Skeletal muscle satellite cell (primary cell): ENCODE results near the gene CDC45.
"Not testable (repeated sequence)": the region's sequence is repeated elsewhere in the genome, so short reads cannot be mapped to it uniquely, and the experiment has no call there.

Experiments
- H3K27me3 ChIP-seq: 2 replicates; pipeline ENCODE4 v1.7.0; 2013; ENCODE audit warnings: low read length; ENCODE audit not compliant: control insufficient read depth, insufficient read depth
- H3K36me3 ChIP-seq: 2 replicates; pipeline ENCODE4 v1.7.0; 2013; ENCODE audit warnings: mild to moderate bottlenecking, control low read depth, low read length; ENCODE audit not compliant: insufficient read depth
- H3K4me1 ChIP-seq: 2 replicates; pipeline ENCODE4 v1.7.0; 2013; ENCODE audit warnings: low read length; ENCODE audit not compliant: control insufficient read depth, insufficient read depth
- H3K4me2 ChIP-seq: 2 replicates; pipeline ENCODE4 v1.7.0; 2013; ENCODE audit warnings: mild to moderate bottlenecking, low read length
- H3K4me3 ChIP-seq: 2 replicates; pipeline ENCODE4 v1.7.0; 2013; ENCODE audit warnings: low read length
- H3K9ac ChIP-seq: 2 replicates; pipeline ENCODE4 v1.7.0; 2013; ENCODE audit warnings: mild to moderate bottlenecking, low read depth, low read length, moderate library complexity
- H3K9me3 ChIP-seq: replicated peaks from 2 replicates; pipeline ENCODE4 v1.7.0; 2013; ENCODE audit warnings: mild to moderate bottlenecking, control low read depth, low read length

The CDC45 gene

GRCh38 chr22:19529811-19530210, 50.1 kb downstream of the CDC45 start:
- Histone ChIP-seq H3K4me1 (peaks cover 8% of the 10 kb centered on the region), H3K27me3 (peaks cover 15% of the 10 kb centered on the region), H3K36me3 (no peaks in the 10 kb centered on the region), H3K9ac (no peak overlapping the region), H3K4me3 (no peak overlapping the region), H3K9me3 (no peaks in the 10 kb centered on the region), H3K4me2 (no peak overlapping the region)

- no peaks in the 10 kb centered on the region for H3K36me3 ChIP-seq
- H3K4me3 ChIP-seq = no peak overlapping the region
- peaks cover 11% of the 10 kb centered on the region for H3K27me3 ChIP-seq
- peaks cover 8% of the 10 kb centered on the region for H3K4me1 ChIP-seq
- no peaks in the 10 kb centered on the region for H3K9me3 ChIP-seq
- no peak overlapping the region for H3K4me2 ChIP-seq
- H3K9ac ChIP-seq = no peak overlapping the region
Measured at GRCh38 chr22:19530751-19531150, 51.0 kb downstream of the CDC45 start.

- H3K36me3 ChIP-seq, H3K9me3 ChIP-seq, H3K4me1 ChIP-seq: not testable (repeated sequence)
Measured at GRCh38 chr22:19531327-19531726, 51.6 kb downstream of the CDC45 start.

GRCh38 chr22:19533049-19533626, 53.4 kb downstream of the CDC45 start:
- H3K27me3 ChIP-seq = peaks cover 11% of the 10 kb centered on the region
- no peak overlapping the region for H3K9ac ChIP-seq
- peaks cover under 1% of the 10 kb centered on the region for H3K4me1 ChIP-seq
- no peak overlapping the region for H3K4me2 ChIP-seq
- no peaks in the 10 kb centered on the region for H3K36me3 ChIP-seq
- H3K4me3 ChIP-seq = no peak overlapping the region
- no peaks in the 10 kb centered on the region for H3K9me3 ChIP-seq

More at GRCh38 chr22:19531327-19531726, 51.6 kb downstream of the CDC45 start:
- not testable (repeated sequence) for H3K4me2 ChIP-seq, H3K4me3 ChIP-seq, H3K9ac ChIP-seq
- H3K27me3 ChIP-seq = peaks cover 11% of the 10 kb centered on the region

GRCh38 chr22:19533857-19534256, 54.1 kb downstream of the CDC45 start:
- Histone ChIP-seq H3K27me3 (peaks cover 11% of the 10 kb centered on the region), H3K9me3 (no peaks in the 10 kb centered on the region), H3K4me1 (no peaks in the 10 kb centered on the region), H3K4me3 (no peak overlapping the region), H3K36me3 (no peaks in the 10 kb centered on the region), H3K4me2 (no peak overlapping the region), H3K9ac (no peak overlapping the region)

GRCh38 chr22:19535001-19535400, 55.3 kb downstream of the CDC45 start:
- peaks cover 11% of the 10 kb centered on the region for H3K27me3 ChIP-seq
- no peaks in the 10 kb centered on the region for H3K4me1 ChIP-seq
- H3K9me3 ChIP-seq = no peaks in the 10 kb centered on the region
- no peak overlapping the region for H3K4me2 ChIP-seq
- no peak overlapping the region for H3K9ac ChIP-seq
- no peaks in the 10 kb centered on the region for H3K36me3 ChIP-seq
- no peak overlapping the region for H3K4me3 ChIP-seq

- no peak overlapping the region for H3K4me2 ChIP-seq
- H3K27me3 ChIP-seq = peaks cover 6% of the 10 kb centered on the region
- no peak overlapping the region for H3K9ac ChIP-seq
- H3K4me1 ChIP-seq = no peaks in the 10 kb centered on the region
- no peak overlapping the region for H3K4me3 ChIP-seq
- H3K9me3 ChIP-seq = no peaks in the 10 kb centered on the region
- no peaks in the 10 kb centered on the region for H3K36me3 ChIP-seq
Measured at GRCh38 chr22:19536564-19536963, 56.8 kb downstream of the CDC45 start.

GRCh38 chr22:19537941-19538488, 58.3 kb downstream of the CDC45 start:
- no peaks in the 10 kb centered on the region for H3K4me1 ChIP-seq
- no peak overlapping the region for H3K4me2 ChIP-seq
- H3K4me3 ChIP-seq = no peak overlapping the region
- no peak overlapping the region for H3K9ac ChIP-seq
- H3K27me3 ChIP-seq = peaks cover 8% of the 10 kb centered on the region
- H3K36me3 ChIP-seq = no peaks in the 10 kb centered on the region
- H3K9me3 ChIP-seq = no peaks in the 10 kb centered on the region

GRCh38 chr22:19540394-19540793, 60.7 kb downstream of the CDC45 start:
- Histone ChIP-seq H3K36me3 (no peaks in the 10 kb centered on the region), H3K9me3 (no peaks in the 10 kb centered on the region), H3K27me3 (peaks cover 11% of the 10 kb centered on the region), H3K9ac (no peak overlapping the region), H3K4me3 (no peak overlapping the region), H3K4me1 (no peaks in the 10 kb centered on the region), H3K4me2 (no peak overlapping the region)

GRCh38 chr22:19543970-19544708, 64.4 kb downstream of the CDC45 start:
- Histone ChIP-seq H3K36me3 (no peaks in the 10 kb centered on the region), H3K4me2 (no peak overlapping the region), H3K4me1 (no peaks in the 10 kb centered on the region), H3K27me3 (peaks cover 15% of the 10 kb centered on the region), H3K9ac (no peak overlapping the region), H3K4me3 (no peak overlapping the region), H3K9me3 (no peaks in the 10 kb centered on the region)

GRCh38 chr22:19545935-19546207, 66.2 kb downstream of the CDC45 start:
- Histone ChIP-seq H3K4me2 (no peak overlapping the region), H3K4me3 (no peak overlapping the region), H3K9ac (no peak overlapping the region)

GRCh38 chr22:19546680-19547079, 67.0 kb downstream of the CDC45 start:
- H3K4me3 ChIP-seq = no peak overlapping the region
- no peak overlapping the region for H3K9ac ChIP-seq
- no peaks in the 10 kb centered on the region for H3K36me3 ChIP-seq
- H3K27me3 ChIP-seq = peaks cover 18% of the 10 kb centered on the region
- H3K4me2 ChIP-seq = no peak overlapping the region
- no peaks in the 10 kb centered on the region for H3K4me1 ChIP-seq
- no peaks in the 10 kb centered on the region for H3K9me3 ChIP-seq

More at GRCh38 chr22:19545935-19546207, 66.2 kb downstream of the CDC45 start:
- H3K9me3 ChIP-seq = no peaks in the 10 kb centered on the region
- H3K27me3 ChIP-seq = peaks cover 16% of the 10 kb centered on the region
- H3K36me3 ChIP-seq = no peaks in the 10 kb centered on the region
- no peaks in the 10 kb centered on the region for H3K4me1 ChIP-seq
